Psoas muscle (tissue), 8 donors: ENCODE measurements around the gene ITGB4. TPM values are rescaled to one million over a fixed set of nuclear protein-coding genes. Genes with fewer than 3 reads are reported as not detected.

Source experiments
- ATAC-seq, 4 donors: fragments of 200-7000 bp; cut with Tn5 transposase; one replicate each; pipeline ENCODE4 v1.9.1; 2020; ENCODE audit warnings: moderate library complexity in 3 of 4, mild to moderate bottlenecking in 2 of 4
- DNase-seq, 2 donors: peaks; one replicate each; pipeline ENCODE4 v3.0.0-alpha.2; 2020
- H3K27ac ChIP-seq: fragments of 200-600 bp; one replicate; pipeline ENCODE4 v1.8.0; 2022
- H3K27me3 ChIP-seq, 3 donors: fragments of 200-600 bp in 1 of 3; one replicate each; pipeline versions ENCODE4 v1.6.1 to v1.8.0; 2013 to 2022; ENCODE audit warnings: low read length in 2 of 3, mild to moderate bottlenecking in 2 of 3, moderate library complexity in 1 of 3; ENCODE audit not compliant: insufficient read depth in 3 of 3
- H3K36me3 ChIP-seq, 2 donors: fragments of 200-600 bp in 1 of 2; one replicate each; pipeline versions ENCODE4 v1.6.1 to v1.8.0; 2013 to 2022; ENCODE audit warnings: low read depth in 1 of 2, mild to moderate bottlenecking in 1 of 2, moderate library complexity in 1 of 2; ENCODE audit not compliant: insufficient read depth in 1 of 2
- H3K4me1 ChIP-seq: fragments of 200-600 bp; one replicate; pipeline ENCODE4 v1.8.0; 2022
- H3K4me3 ChIP-seq: fragments of 200-600 bp; one replicate; pipeline ENCODE4 v1.8.0; 2022; ENCODE audit warnings: mild to moderate bottlenecking
- H3K9me3 ChIP-seq: fragments of 200-600 bp; one replicate; pipeline ENCODE4 v1.8.0; 2022
- WGBS, 3 donors: extraction: QIAGEN DNeasy Blood & Tissue Kit; methylation state at CpG; one replicate each; pipeline versions ENCODE4 v1.1.6 to v1.1.7; 2013; 5-methylcytosine and 5-hydroxymethylcytosine counted together
- intact Hi-C, 2 donors: fragments of 100-400 bp; cut with DNase I; formaldehyde crosslinking; loops; one replicate each; pipeline versions ENCODE4 v1.11.0 to v1.14.2; 2022
- polyA plus RNA-seq, 3 donors: library from polyadenylated mRNA; stranded (reverse); fragments of 200-250 nt; gene quantifications; one replicate each; pipeline ENCODE4 v1.2.3, GENCODE V29; 2013
- total RNA-seq, 4 donors: library from RNA; stranded (reverse); fragmentation: NEBNext Ultra II Directional in 2 of 4; extraction: Animal tissue kit (Norgen Biotek cat#: 25700) in 2 of 4; gene quantifications; one replicate each; pipeline versions ENCODE4 v1.2.1 to v1.2.4, GENCODE V29; 2021 to 2023
- TF ChIP-seq, protein P1 (sequence below): fragments of 200-600 bp; IDR thresholded peaks from one replicate; pipeline ENCODE4 v1.8.0; 2022; ENCODE audit warnings: antibody characterized with exemption
- donor health status: healthy with polysubstance abuse.
- donor health status: DM: no; HTN: no; CAD: no; lungs with moderate emphysema.
- donor health status: Bipolar disorder and iron deficiency.
- donor health status: healthy.
- donor health status: DM: yes; HTN: yes; CAD: no.
- donor health status: DM: no; HTN: no; CAD: no.
- donor health status: DM: no; HTN: no; CAD: no.
- donor health status: DM: yes; HTN: yes; CAD: no.

The ITGB4 gene
- total and polyA plus RNA-seq, 7 donors: 1.3 to 5.7 (median 2.1) TPM

DNA sequence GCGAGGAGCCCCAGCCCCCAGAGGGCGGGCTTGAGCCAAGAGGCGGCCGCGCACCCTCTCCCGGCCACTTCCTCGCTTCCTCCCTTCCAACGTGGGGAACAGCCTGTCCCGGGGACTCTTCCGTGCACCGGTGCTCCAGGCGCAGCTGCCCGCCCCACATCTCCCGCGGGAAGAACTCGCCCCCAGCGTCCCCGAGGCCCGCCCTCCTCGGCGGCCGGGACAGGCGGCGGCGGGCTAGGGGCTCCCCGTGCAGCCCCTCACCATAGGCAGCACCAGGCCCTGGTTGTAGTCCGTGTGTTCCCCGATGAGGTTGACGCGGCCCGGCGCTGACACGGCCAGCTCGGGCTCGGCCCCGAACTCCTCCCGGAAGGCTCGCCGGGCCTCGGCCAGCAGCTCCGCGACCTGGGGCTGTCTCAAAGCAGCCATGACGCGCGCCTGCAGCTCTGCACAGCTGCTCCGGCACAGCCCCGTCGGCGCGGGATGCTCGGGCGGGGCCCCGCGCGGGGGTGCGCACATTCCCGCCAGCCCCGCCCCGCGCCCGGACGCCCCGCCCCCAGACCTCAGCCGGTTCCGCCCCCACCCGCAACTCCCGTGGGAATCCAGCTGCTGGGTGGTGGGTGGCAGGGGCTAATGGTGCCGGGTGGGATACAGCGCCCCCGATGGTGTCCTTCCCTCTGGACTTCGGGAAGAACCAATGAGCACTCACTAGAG lies 43.6 kb downstream of the ITGB4 start, which contains the start of gene GALK1:
GALK1 (minus strand) TSS at position 482 of the 711 bp plus-strand sequence; CDS start at position 426, 56 bp downstream.
- Histone ChIP-seq H3K4me3 (peak within 1 kb of the TSS; percentile 83), H3K27ac (peak within 1 kb of the TSS; percentile 82), H3K4me1 (peaks cover 12% of the 10 kb centered on the region), H3K27me3 (no peaks in the 10 kb centered on the region), H3K36me3 (no peaks in the 10 kb centered on the region), H3K9me3 (no peaks in the 10 kb centered on the region)
- TF ChIP-seq, protein P1, sequence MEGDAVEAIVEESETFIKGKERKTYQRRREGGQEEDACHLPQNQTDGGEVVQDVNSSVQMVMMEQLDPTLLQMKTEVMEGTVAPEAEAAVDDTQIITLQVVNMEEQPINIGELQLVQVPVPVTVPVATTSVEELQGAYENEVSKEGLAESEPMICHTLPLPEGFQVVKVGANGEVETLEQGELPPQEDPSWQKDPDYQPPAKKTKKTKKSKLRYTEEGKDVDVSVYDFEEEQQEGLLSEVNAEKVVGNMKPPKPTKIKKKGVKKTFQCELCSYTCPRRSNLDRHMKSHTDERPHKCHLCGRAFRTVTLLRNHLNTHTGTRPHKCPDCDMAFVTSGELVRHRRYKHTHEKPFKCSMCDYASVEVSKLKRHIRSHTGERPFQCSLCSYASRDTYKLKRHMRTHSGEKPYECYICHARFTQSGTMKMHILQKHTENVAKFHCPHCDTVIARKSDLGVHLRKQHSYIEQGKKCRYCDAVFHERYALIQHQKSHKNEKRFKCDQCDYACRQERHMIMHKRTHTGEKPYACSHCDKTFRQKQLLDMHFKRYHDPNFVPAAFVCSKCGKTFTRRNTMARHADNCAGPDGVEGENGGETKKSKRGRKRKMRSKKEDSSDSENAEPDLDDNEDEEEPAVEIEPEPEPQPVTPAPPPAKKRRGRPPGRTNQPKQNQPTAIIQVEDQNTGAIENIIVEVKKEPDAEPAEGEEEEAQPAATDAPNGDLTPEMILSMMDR: peak; percentile 49
- DNase-seq (peak; percentile 81 to 84), ATAC-seq (peak; percentile 82 to 88 (median 86))
- 0 to 2% (median 0%) methylated on average over 38 to 71 of the region's 71 CpGs for whole genome bisulfite sequencing, 3 donors
- intact Hi-C loops: loop anchor here in 1 of 2 donors (5.0 kb wide), 1 partner anchor 132 kb away; the partner anchor contains the start of gene TRIM65

GRCh38 chr17:75765981-75766380 lies 44.7 kb downstream of the ITGB4 start:
- 91 to 98% (median 95%) methylated on average over 4 of the region's 4 CpGs for WGBS, 3 donors
- no peaks in the 10 kb centered on the region for H3K36me3 ChIP-seq
- H3K4me3 ChIP-seq: no peak overlapping the region
- H3K27ac ChIP-seq: no peak overlapping the region
- no peaks in the 10 kb centered on the region for H3K9me3 ChIP-seq
- H3K27me3 ChIP-seq: no peaks in the 10 kb centered on the region
- peaks cover 12% of the 10 kb centered on the region for H3K4me1 ChIP-seq
- intact Hi-C loops: loop anchor here in 1 of 2 donors (5.0 kb wide), 1 partner anchor 131 kb away; the partner anchor contains the start of gene TRIM65
- TF ChIP-seq, protein P1: no peak
- DNase-seq (peak in 1 of 2 donors; percentile 53), ATAC-seq (no peak)

DNA sequence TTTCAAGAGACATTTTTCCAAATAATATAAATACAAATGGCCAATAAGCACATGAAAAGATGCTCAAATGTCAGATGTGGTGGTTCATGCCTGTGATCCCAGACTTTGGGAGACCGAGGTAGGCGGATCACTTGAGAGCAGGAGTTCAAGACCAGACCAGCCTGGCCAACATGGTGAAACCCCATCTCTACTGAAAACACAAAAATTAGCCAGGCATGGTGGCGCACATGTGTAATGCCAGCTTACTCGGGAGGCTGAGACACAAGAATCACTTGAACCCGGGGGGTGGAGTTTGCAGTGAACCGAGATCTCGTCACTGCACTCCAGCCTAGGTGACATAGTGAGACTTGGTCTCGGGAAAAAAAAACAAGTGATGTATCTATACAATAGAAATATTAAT lies 46.6 kb downstream of the ITGB4 start:
- Histone ChIP-seq H3K4me1 (peaks cover 21% of the 10 kb centered on the region), H3K4me3 (no peak overlapping the region), H3K9me3 (no peaks in the 10 kb centered on the region), H3K27ac (no peak overlapping the region), H3K36me3 (no peaks in the 10 kb centered on the region), H3K27me3 (no peaks in the 10 kb centered on the region)
- 86 to 90% (median 89%) methylated on average over 8 of the region's 8 CpGs for WGBS, 3 donors
- intact Hi-C loops: loop anchor here in 1 of 2 donors (5.0 kb wide), 1 partner anchor 129 kb away; the partner anchor contains the start of gene TRIM65
- ATAC-seq: no peak
- DNase-seq: no peak
- TF ChIP-seq, protein P1: no peak

GRCh38 chr17:75769536-75769935 lies 48.3 kb downstream of the ITGB4 start:
- intact Hi-C loops: loop anchor here in 1 of 2 donors (5.0 kb wide), 1 partner anchor 128 kb away; the partner anchor contains the start of gene TRIM65
- H3K27ac ChIP-seq: no peak overlapping the region
- no peaks in the 10 kb centered on the region for H3K27me3 ChIP-seq
- ATAC-seq (no peak), DNase-seq (peak in 1 of 2 donors; percentile 8)
- H3K36me3 ChIP-seq: peaks cover 0 to 6% of the 10 kb centered on the region in 2 donors
- TF ChIP-seq, protein P1: no peak
- H3K4me1 ChIP-seq: peaks cover 21% of the 10 kb centered on the region
- H3K4me3 ChIP-seq: no peak overlapping the region
- WGBS, 3 donors: 87 to 94% (median 91%) methylated on average over 3 of the region's 3 CpGs
- H3K9me3 ChIP-seq: no peaks in the 10 kb centered on the region
